ENCODE results near the gene MPG.
"Not testable (repeated sequence)": the region's sequence is repeated elsewhere in the genome, so short reads cannot be mapped to it uniquely, and the experiment has no call there.

MPG gene

GRCh38 chr16:45454-45853 is 32.6 kb upstream of the MPG start:
- Histone ChIP-seq H3K27ac (ENCODE audit: low read depth, low read length) (no peak overlapping the region), H3F3A (ENCODE audit: insufficient read depth) (peaks cover 11% of the 10 kb centered on the region; the same call in 1 of the 2 replicates), H3K79me2 (ENCODE audit: insufficient read depth, low read length) (peaks cover 49% of the 10 kb centered on the region), H2AFZ (ENCODE audit: low read depth, low read length, severe bottlenecking) (no peak overlapping the region), H3K27me3 (ENCODE audit: low read length) (no peaks in the 10 kb centered on the region), H3K9me3 (ENCODE audit: insufficient read depth, low read length) (no peaks in the 10 kb centered on the region), H3K9me2 (replicated peaks; ENCODE audit: insufficient read depth, low read length) (no peaks in the 10 kb centered on the region), H3K9ac (ENCODE audit: low read length) (no peak overlapping the region), H3K4me3 (ENCODE audit: insufficient read depth, low read length, poor library complexity, severe bottlenecking) (no peak overlapping the region), H3K4me2 (ENCODE audit: low read depth, low read length, poor library complexity, severe bottlenecking) (no peak overlapping the region), H4K20me1 (ENCODE audit: low read depth, low read length) (no peaks in the 10 kb centered on the region), H3K36me3 (ENCODE audit: low read length) (peaks cover 32% of the 10 kb centered on the region)
- TF ChIP-seq, protein P1, sequence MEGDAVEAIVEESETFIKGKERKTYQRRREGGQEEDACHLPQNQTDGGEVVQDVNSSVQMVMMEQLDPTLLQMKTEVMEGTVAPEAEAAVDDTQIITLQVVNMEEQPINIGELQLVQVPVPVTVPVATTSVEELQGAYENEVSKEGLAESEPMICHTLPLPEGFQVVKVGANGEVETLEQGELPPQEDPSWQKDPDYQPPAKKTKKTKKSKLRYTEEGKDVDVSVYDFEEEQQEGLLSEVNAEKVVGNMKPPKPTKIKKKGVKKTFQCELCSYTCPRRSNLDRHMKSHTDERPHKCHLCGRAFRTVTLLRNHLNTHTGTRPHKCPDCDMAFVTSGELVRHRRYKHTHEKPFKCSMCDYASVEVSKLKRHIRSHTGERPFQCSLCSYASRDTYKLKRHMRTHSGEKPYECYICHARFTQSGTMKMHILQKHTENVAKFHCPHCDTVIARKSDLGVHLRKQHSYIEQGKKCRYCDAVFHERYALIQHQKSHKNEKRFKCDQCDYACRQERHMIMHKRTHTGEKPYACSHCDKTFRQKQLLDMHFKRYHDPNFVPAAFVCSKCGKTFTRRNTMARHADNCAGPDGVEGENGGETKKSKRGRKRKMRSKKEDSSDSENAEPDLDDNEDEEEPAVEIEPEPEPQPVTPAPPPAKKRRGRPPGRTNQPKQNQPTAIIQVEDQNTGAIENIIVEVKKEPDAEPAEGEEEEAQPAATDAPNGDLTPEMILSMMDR (IDR thresholded peaks at IDR 0.05; ENCODE audit: insufficient read depth, low read length, poor library complexity, severe bottlenecking) = no peak
- TF ChIP-seq EZH2phosphoT487 (conservative IDR thresholded peaks at IDR 0.05; ENCODE audit: low read length) = no peak

DNA sequence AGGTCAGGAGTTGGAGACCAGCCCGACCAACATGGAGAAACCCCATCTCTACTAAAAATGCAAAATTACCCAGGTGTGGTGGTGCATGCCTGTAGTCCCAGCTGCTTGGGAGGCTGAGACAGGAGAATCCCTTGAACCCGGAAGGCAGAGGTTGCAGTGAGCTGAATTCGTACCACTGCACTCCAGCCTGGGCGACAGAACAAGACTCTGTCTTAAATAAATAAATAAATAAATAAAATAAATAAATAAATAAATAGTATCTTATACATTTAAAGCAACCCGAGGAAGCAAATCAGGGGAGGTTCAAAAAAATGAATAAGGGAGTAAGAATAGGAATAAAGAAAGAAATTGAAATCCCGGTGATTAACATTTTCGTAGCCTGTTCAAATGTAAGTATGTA is 31.5 kb upstream of the MPG start:
- not testable (repeated sequence) for H3K27ac ChIP-seq (ENCODE audit: low read depth, low read length); H3K27me3 ChIP-seq (ENCODE audit: low read length); H4K20me1 ChIP-seq (ENCODE audit: low read depth, low read length); H3K9me3 ChIP-seq (ENCODE audit: insufficient read depth, low read length); H3K4me2 ChIP-seq (ENCODE audit: low read depth, low read length, poor library complexity, severe bottlenecking); H3K4me3 ChIP-seq (ENCODE audit: insufficient read depth, low read length, poor library complexity, severe bottlenecking); H3K9me2 ChIP-seq (replicated peaks; ENCODE audit: insufficient read depth, low read length); H3F3A ChIP-seq (ENCODE audit: insufficient read depth); H3K9ac ChIP-seq (ENCODE audit: low read length); H2AFZ ChIP-seq (ENCODE audit: low read depth, low read length, severe bottlenecking)
- Histone ChIP-seq H3K36me3 (ENCODE audit: low read length) (peaks cover 39% of the 10 kb centered on the region), H3K79me2 (ENCODE audit: insufficient read depth, low read length) (peaks cover 60% of the 10 kb centered on the region)

- peaks cover 8% of the 10 kb centered on the region; the same call in 1 of the 2 replicates for H4K20me1 ChIP-seq (ENCODE audit: low read depth, low read length)
- H3K36me3 ChIP-seq (ENCODE audit: low read length) = peaks cover 36% of the 10 kb centered on the region
- no peak overlapping the region for H3K9ac ChIP-seq (ENCODE audit: low read length)
Observed at GRCh38 chr16:47234-47633, 30.8 kb upstream of the MPG start.

More at GRCh38 chr16:47234-47633, 30.8 kb upstream of the MPG start:
- Histone ChIP-seq H3K9me3 (ENCODE audit: insufficient read depth, low read length) (no peaks in the 10 kb centered on the region), H2AFZ (ENCODE audit: low read depth, low read length, severe bottlenecking) (no peak overlapping the region), H3K27ac (ENCODE audit: low read depth, low read length) (no peak overlapping the region), H3F3A (ENCODE audit: insufficient read depth) (0 out of 2 replicates have a peak, but pooled peaks cover 6% of the 10 kb centered on the region), H3K79me2 (ENCODE audit: insufficient read depth, low read length) (peaks cover 67% of the 10 kb centered on the region), H3K4me3 (ENCODE audit: insufficient read depth, low read length, poor library complexity, severe bottlenecking) (no peak overlapping the region), H3K9me2 (replicated peaks; ENCODE audit: insufficient read depth, low read length) (no peaks in the 10 kb centered on the region), H3K4me2 (ENCODE audit: low read depth, low read length, poor library complexity, severe bottlenecking) (no peak overlapping the region), H3K27me3 (ENCODE audit: low read length) (no peaks in the 10 kb centered on the region)
- TF ChIP-seq, protein P1 (IDR thresholded peaks at IDR 0.05; ENCODE audit: insufficient read depth, low read length, poor library complexity, severe bottlenecking) = no peak
- no peak for TF ChIP-seq EZH2phosphoT487 (conservative IDR thresholded peaks at IDR 0.05; ENCODE audit: low read length)
